ENCODE measurements around the gene NTS.

NTS gene, protein sequence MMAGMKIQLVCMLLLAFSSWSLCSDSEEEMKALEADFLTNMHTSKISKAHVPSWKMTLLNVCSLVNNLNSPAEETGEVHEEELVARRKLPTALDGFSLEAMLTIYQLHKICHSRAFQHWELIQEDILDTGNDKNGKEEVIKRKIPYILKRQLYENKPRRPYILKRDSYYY

GRCh38 chr12:85874031-85874461 lies at the start of gene NTS:
TSS of gene NTS (plus strand) at chr12:85874295. CDS start at chr12:85874404, 109 bp downstream.
- Mint-ChIP-seq H3K9me3 (no peaks in the 10 kb centered on the region), H3K27me3 (ENCODE audit: low read depth) (no peaks in the 10 kb centered on the region), H3K4me3 (no peak within 1 kb of the TSS), H3K27ac (no peak within 1 kb of the TSS), H3K4me1 (ENCODE audit: low read depth) (no peaks in the 10 kb centered on the region), H3K36me3 (ENCODE audit: low read depth) (no peaks in the 10 kb centered on the region)

GRCh38 chr12:85825746-85826145 lies 48.3 kb upstream of the NTS start:
- no peaks in the 10 kb centered on the region for H3K4me1 Mint-ChIP-seq (ENCODE audit: low read depth)
- no peak overlapping the region for H3K27ac Mint-ChIP-seq
- H3K9me3 Mint-ChIP-seq: no peaks in the 10 kb centered on the region
- H3K36me3 Mint-ChIP-seq (ENCODE audit: low read depth): no peaks in the 10 kb centered on the region
- no peaks in the 10 kb centered on the region for H3K27me3 Mint-ChIP-seq (ENCODE audit: low read depth)
- H3K4me3 Mint-ChIP-seq: no peak overlapping the region

DNA sequence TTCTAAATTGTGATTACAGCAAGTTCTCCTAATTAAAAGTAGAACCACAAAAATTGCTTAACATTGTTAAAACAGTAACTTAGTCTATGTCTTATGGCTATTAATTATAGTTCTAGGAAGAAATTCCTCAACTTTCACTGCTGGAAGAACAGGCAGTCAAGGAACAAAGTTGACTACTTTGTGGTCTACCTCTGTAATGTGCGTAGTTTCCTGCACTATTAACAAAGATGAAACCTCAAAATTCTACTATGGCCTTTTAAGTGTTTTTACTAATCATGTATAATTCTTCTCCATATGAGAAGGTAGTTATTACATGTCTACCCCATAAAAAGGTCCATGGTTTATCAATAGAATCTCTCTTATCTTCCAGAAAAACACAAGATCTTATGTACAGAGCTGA lies 45.5 kb upstream of the NTS start:
- no peak overlapping the region for H3K27ac Mint-ChIP-seq
- H3K36me3 Mint-ChIP-seq (ENCODE audit: low read depth): no peaks in the 10 kb centered on the region
- no peaks in the 10 kb centered on the region for H3K4me1 Mint-ChIP-seq (ENCODE audit: low read depth)
- no peaks in the 10 kb centered on the region for H3K27me3 Mint-ChIP-seq (ENCODE audit: low read depth)
- no peak overlapping the region for H3K4me3 Mint-ChIP-seq
- H3K9me3 Mint-ChIP-seq: no peaks in the 10 kb centered on the region

DNA sequence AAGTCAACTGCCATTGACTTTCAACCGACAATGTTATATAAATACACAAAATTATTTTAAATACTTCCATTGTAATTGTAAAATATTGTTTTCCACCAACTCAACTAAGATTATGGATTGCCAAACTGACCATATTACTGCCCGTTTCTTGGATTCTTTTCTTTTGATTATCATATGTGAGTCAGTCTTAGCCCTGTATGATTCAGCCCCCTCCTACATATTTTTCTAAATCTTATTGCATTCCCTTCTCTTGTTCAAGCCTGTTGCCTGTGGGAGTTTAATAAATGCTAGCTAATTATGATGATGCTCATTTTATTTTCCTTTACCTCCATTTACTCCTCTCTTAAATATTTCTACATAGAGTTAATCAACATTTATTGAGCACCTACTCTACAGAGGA lies 44.7 kb upstream of the NTS start:
- no peaks in the 10 kb centered on the region for H3K27me3 Mint-ChIP-seq (ENCODE audit: low read depth)
- no peaks in the 10 kb centered on the region for H3K36me3 Mint-ChIP-seq (ENCODE audit: low read depth)
- H3K4me1 Mint-ChIP-seq (ENCODE audit: low read depth): no peaks in the 10 kb centered on the region
- no peak overlapping the region for H3K27ac Mint-ChIP-seq
- no peak overlapping the region for H3K4me3 Mint-ChIP-seq
- H3K9me3 Mint-ChIP-seq: no peaks in the 10 kb centered on the region

- no peaks in the 10 kb centered on the region for H3K4me1 Mint-ChIP-seq (ENCODE audit: low read depth)
- no peak overlapping the region for H3K27ac Mint-ChIP-seq
- H3K36me3 Mint-ChIP-seq (ENCODE audit: low read depth): no peaks in the 10 kb centered on the region
These were observed 42.6 kb upstream of the NTS start for GRCh38 chr12:85831327-85831990.

DNA sequence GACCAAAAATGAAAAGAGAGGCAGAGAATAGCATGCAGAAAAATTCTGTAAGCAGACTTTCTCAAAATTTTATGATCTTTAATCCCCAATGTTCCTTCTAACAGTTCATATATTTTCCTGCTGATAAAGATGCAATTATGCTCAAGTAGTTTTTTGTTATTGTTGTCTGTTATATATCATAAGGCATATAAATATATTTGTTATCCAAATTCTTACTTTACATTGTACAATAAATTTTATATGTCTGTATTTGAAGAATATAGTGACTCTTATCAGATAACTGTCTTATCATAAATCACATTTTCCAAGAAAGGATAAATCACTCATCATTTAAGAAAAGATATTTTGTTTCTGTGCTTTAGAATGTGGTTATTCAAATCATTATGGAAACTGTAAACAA lies 40.5 kb upstream of the NTS start:
- H3K27me3 Mint-ChIP-seq (ENCODE audit: low read depth): no peaks in the 10 kb centered on the region
- H3K4me1 Mint-ChIP-seq (ENCODE audit: low read depth): no peaks in the 10 kb centered on the region
- no peak overlapping the region for H3K4me3 Mint-ChIP-seq
- H3K27ac Mint-ChIP-seq: no peak overlapping the region
- no peaks in the 10 kb centered on the region for H3K36me3 Mint-ChIP-seq (ENCODE audit: low read depth)
- no peaks in the 10 kb centered on the region for H3K9me3 Mint-ChIP-seq

More at GRCh38 chr12:85831327-85831990, 42.6 kb upstream of the NTS start:
- Mint-ChIP-seq H3K27me3 (ENCODE audit: low read depth) (no peaks in the 10 kb centered on the region), H3K9me3 (no peaks in the 10 kb centered on the region), H3K4me3 (no peak overlapping the region)

- Mint-ChIP-seq H3K27me3 (ENCODE audit: low read depth) (no peaks in the 10 kb centered on the region), H3K4me1 (ENCODE audit: low read depth) (no peaks in the 10 kb centered on the region), H3K36me3 (ENCODE audit: low read depth) (no peaks in the 10 kb centered on the region), H3K9me3 (no peaks in the 10 kb centered on the region), H3K27ac (no peak overlapping the region), H3K4me3 (no peak overlapping the region)
These were observed 39.7 kb upstream of the NTS start for GRCh38 chr12:85834378-85834777.

DNA sequence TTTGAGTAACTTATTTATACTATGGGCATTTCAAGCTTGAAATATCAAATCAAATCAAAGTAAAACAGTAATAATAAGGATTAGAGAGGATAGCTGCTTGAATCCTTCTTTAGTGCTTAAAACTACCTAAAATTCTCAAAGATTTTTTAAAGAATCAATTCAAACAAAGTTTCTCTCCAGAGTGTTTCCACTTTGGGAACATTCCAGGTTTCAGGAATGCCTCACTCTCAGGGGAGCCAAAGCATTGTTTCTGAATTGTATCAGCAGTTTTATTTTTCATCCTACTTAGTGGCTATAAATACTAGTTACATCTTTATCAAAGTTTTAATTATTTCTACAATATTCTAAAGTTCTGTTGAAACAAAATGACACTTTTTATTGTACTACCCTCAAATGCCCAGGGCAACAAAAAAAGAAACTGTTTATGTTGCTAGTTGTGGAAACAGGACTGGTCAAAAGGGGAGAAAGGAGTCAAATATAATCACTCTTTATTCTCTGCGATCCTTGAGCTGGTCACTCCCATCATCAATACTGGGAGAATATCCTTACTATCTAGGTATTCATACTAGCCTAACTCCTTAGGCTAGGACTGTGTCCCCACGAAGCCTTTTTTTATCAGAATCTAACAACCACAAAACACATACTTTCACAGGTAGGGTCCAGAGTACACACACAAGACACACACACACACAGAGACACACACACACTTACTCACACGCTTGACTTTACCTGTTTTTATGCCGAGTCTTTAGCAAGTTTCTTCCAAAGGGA lies 38.5 kb upstream of the NTS start:
- no peaks in the 10 kb centered on the region for H3K36me3 Mint-ChIP-seq (ENCODE audit: low read depth)
- H3K27me3 Mint-ChIP-seq (ENCODE audit: low read depth): no peaks in the 10 kb centered on the region
- no peaks in the 10 kb centered on the region for H3K9me3 Mint-ChIP-seq
- H3K4me1 Mint-ChIP-seq (ENCODE audit: low read depth): no peaks in the 10 kb centered on the region
- no peak overlapping the region for H3K27ac Mint-ChIP-seq
- no peak overlapping the region for H3K4me3 Mint-ChIP-seq

DNA sequence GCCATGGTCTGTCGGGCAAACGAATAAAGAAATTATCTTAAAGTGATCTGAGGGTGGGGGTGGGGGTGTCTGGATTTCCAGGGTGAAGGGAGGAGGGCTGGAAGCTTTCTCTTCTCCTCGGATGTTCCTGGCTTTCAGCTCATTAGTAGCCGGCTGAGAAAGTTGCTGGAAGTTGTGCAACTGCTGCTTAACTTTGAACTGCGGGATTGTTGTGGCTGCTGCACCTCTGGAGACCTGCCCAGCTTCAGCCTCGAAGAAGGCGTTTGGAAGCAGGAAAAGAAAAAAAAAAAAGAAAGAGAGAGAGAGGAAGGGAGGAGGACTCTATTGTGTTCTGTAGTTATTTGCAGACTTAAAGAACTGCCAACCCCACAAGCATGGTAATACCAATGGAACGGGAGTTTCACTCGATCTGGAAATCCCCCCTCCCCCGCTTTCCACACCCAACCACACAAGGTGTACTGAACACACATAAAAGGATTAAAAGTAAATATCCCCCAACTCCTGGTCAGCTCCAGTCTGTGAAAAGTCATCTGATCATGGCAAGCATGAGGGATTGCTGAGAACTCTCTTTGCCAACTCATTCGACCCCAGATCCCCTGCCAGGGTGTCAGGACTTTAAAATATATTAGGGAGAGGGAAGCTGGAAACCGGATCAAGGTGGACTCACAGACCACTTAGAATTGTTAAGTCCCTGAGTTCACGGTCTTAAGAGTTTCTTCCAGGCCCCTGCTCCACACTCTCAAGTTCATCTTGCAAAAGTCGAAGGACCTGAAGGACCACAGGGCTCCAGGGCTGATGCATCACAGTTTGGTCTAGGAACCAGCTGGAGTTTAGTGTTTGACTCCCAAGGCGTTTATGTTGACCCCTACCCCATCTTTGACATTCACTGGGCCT lies 37.7 kb upstream of the NTS start, which contains the start of gene RASSF9:
Gene RASSF9 (minus strand): TSS at position 213 of the 894 bp plus-strand sequence. CDS start 208 bp downstream, at position 5.
- no peak within 1 kb of the TSS for H3K4me3 Mint-ChIP-seq
- H3K9me3 Mint-ChIP-seq: no peaks in the 10 kb centered on the region
- H3K36me3 Mint-ChIP-seq (ENCODE audit: low read depth): no peaks in the 10 kb centered on the region
- H3K27me3 Mint-ChIP-seq (ENCODE audit: low read depth): no peaks in the 10 kb centered on the region
- no peak within 1 kb of the TSS for H3K27ac Mint-ChIP-seq
- H3K4me1 Mint-ChIP-seq (ENCODE audit: low read depth): no peaks in the 10 kb centered on the region

- no peak overlapping the region for H3K27ac Mint-ChIP-seq
- no peaks in the 10 kb centered on the region for H3K27me3 Mint-ChIP-seq (ENCODE audit: low read depth)
- H3K9me3 Mint-ChIP-seq: no peaks in the 10 kb centered on the region
- H3K4me3 Mint-ChIP-seq: no peak overlapping the region
- no peaks in the 10 kb centered on the region for H3K36me3 Mint-ChIP-seq (ENCODE audit: low read depth)
- H3K4me1 Mint-ChIP-seq (ENCODE audit: low read depth): no peaks in the 10 kb centered on the region
These were observed 30.3 kb upstream of the NTS start for GRCh38 chr12:85843606-85844310.

DNA sequence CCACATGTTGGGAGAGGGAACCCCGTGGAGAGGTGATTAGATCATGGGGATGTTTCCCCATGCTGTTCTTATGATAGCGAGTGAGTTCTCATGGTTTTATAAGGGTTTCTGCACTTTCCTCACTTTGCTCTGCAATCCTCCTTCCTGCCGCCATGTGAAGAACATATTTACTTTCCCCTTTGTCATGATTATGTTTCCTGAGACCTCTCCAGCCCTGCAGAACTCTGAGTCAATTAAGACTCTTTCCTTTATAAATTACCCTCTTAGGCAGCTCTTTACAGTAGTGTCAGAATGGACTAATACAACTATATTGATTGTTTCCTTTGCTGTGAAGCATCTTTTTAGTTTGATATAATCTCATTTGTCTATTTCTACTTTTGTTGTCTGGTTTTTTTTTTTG lies 24.8 kb upstream of the NTS start:
- Mint-ChIP-seq H3K27me3 (ENCODE audit: low read depth) (no peaks in the 10 kb centered on the region), H3K4me1 (ENCODE audit: low read depth) (no peaks in the 10 kb centered on the region), H3K36me3 (ENCODE audit: low read depth) (no peaks in the 10 kb centered on the region), H3K27ac (no peak overlapping the region), H3K4me3 (no peak overlapping the region), H3K9me3 (no peaks in the 10 kb centered on the region)

- no peaks in the 10 kb centered on the region for H3K4me1 Mint-ChIP-seq (ENCODE audit: low read depth)
- H3K27me3 Mint-ChIP-seq (ENCODE audit: low read depth): no peaks in the 10 kb centered on the region
- no peaks in the 10 kb centered on the region for H3K36me3 Mint-ChIP-seq (ENCODE audit: low read depth)
- H3K27ac Mint-ChIP-seq: no peak overlapping the region
- no peaks in the 10 kb centered on the region for H3K9me3 Mint-ChIP-seq
- no peak overlapping the region for H3K4me3 Mint-ChIP-seq
These were observed 18.8 kb upstream of the NTS start for GRCh38 chr12:85855305-85855704.

DNA sequence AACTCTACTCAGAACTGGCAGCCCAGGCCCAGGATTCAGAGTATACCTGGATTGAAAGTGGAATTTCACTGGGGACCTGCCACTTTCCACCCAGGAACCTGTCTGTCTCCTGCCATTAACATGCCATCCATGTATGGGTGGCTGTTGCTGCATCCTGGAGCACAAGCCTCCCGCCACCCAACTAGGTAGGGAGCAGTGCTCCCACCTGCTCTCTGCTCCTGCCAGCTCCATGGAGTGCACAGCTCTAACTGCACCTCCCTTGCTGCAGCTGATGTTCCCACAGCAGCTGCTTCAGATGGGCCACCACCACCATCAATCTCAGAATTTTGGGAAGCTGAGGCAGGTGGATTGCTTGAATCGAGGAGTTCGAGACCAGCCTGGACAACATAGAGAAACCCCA lies 17.1 kb upstream of the NTS start:
- H3K27ac Mint-ChIP-seq: no peak overlapping the region
- H3K4me1 Mint-ChIP-seq (ENCODE audit: low read depth): no peaks in the 10 kb centered on the region
- H3K4me3 Mint-ChIP-seq: no peak overlapping the region
- no peaks in the 10 kb centered on the region for H3K9me3 Mint-ChIP-seq
- no peaks in the 10 kb centered on the region for H3K27me3 Mint-ChIP-seq (ENCODE audit: low read depth)
- H3K36me3 Mint-ChIP-seq (ENCODE audit: low read depth): no peaks in the 10 kb centered on the region

DNA sequence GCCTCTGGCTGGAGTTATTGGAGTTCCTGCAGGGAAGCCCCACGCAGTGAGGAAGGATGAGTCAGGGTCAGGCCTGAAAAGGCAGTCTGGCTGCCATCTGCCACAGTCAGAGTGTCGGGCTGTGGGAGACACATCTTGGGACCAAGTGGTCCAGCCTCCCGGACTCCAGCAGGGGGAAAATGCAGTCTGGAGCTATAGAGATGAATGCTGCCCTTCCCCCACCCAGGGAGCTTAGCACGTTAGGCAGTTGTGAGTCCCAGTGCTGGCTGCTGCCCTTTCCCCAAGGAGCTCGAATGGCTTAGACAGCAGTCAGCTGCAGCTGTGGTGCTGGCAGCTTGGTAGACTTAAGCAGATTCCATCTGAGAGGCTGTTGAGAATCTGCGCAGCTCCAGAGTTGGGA lies 8.2 kb upstream of the NTS start:
- H3K4me1 Mint-ChIP-seq (ENCODE audit: low read depth): no peaks in the 10 kb centered on the region
- no peak overlapping the region for H3K27ac Mint-ChIP-seq
- H3K4me3 Mint-ChIP-seq: no peak overlapping the region
- no peaks in the 10 kb centered on the region for H3K9me3 Mint-ChIP-seq
- no peaks in the 10 kb centered on the region for H3K27me3 Mint-ChIP-seq (ENCODE audit: low read depth)
- H3K36me3 Mint-ChIP-seq (ENCODE audit: low read depth): no peaks in the 10 kb centered on the region
